T-cell (primary cell): ENCODE results near the gene DNTTIP2. TPM values are rescaled to one million over a fixed set of nuclear protein-coding genes. Genes with fewer than 3 reads are reported as not detected.
"Not testable (repeated sequence)": the region's sequence is repeated elsewhere in the genome, so short reads cannot be mapped to it uniquely, and the experiment has no call there.

Experiments used
- ATAC-seq, 4 experiments: fragments of 200-7000 bp in 3 of 4; fragments of 150-1000 bp in 1 of 4; cut with Tn5 transposase; replicated peaks in 1 of 4; 1 replicate in 3 of 4; 2 replicates in 1 of 4; pipeline ENCODE4 v1.10.0; 2021; ENCODE audit warnings: moderate library complexity in 3 of 4, mild to moderate bottlenecking in 2 of 4, moderate number of reproducible peaks in 1 of 4
- CTCF ChIA-PET, 2 donors: fragments of 300-600 bp; sonication (Branson Sonifier 250); formaldehyde crosslinking; loops; one replicate each; lab custom pipeline; 2022; ENCODE audit warnings: antibody characterized with exemption in 2 of 2; lab: Charles Lee
- POLR2A ChIA-PET, 2 donors: fragments of 300-600 bp; sonication (Branson Sonifier 250); formaldehyde crosslinking; loops; one replicate each; lab custom pipeline; 2022; ENCODE audit warnings: antibody characterized with exemption in 2 of 2; lab: Charles Lee
- DNase-seq, 35 experiments: peaks; one replicate each; pipeline versions ENCODE4 v3.0.0 to v3.0.0-alpha.2; 2013 to 2023
- H3K27ac ChIP-seq: one replicate; pipeline ENCODE4 v1.5.1; 2013; ENCODE audit warnings: low read length
- H3K27me3 ChIP-seq, 2 experiments: replicated peaks in 1 of 2; 1 replicate in 1 of 2; 2 replicates in 1 of 2; pipeline versions ENCODE4 v1.6.1 to v1.7.0; 2013; ENCODE audit warnings: low read length in 1 of 2, mixed read lengths in 1 of 2; ENCODE audit not compliant: control insufficient read depth in 2 of 2, insufficient read depth in 2 of 2; ENCODE audit errors: extremely low read depth in 1 of 2
- H3K36me3 ChIP-seq, 2 donors: 1 replicate in 1 of 2; 2 replicates in 1 of 2; pipeline versions ENCODE4 v1.6.1 to v1.7.0; 2013; ENCODE audit warnings: low read length in 1 of 2; ENCODE audit not compliant: control insufficient read depth in 2 of 2, insufficient read depth in 1 of 2; ENCODE audit errors: extremely low read depth in 1 of 2
- H3K4me1 ChIP-seq, 2 experiments: 1 replicate in 1 of 2; 2 replicates in 1 of 2; pipeline versions ENCODE4 v1.6.1 to v1.7.0; 2013; ENCODE audit warnings: low read length in 2 of 2, mixed read lengths in 1 of 2; ENCODE audit not compliant: insufficient read depth in 2 of 2, control insufficient read depth in 1 of 2; ENCODE audit errors: extremely low read depth in 1 of 2
- H3K4me3 ChIP-seq, 2 donors: 1 replicate in 1 of 2; 2 replicates in 1 of 2; pipeline versions ENCODE4 v1.5.1 to v1.7.0; 2013; ENCODE audit warnings: mild to moderate bottlenecking in 2 of 2, low read length in 1 of 2, moderate library complexity in 1 of 2; ENCODE audit not compliant: control insufficient read depth in 1 of 2; ENCODE audit errors: extremely low read depth in 1 of 2
- H3K9me3 ChIP-seq: 2 replicates; pipeline ENCODE4 v1.7.0; 2013
- H3K27ac Mint-ChIP-seq, 2 donors: one replicate each; pipeline ENCODE4 v1.8.0; 2020 to 2021; ENCODE audit warnings: mild to moderate bottlenecking in 2 of 2, mixed read lengths in 2 of 2
- H3K27me3 Mint-ChIP-seq, 2 donors: one replicate each; pipeline ENCODE4 v1.8.0; 2021 to 2022; ENCODE audit warnings: mixed read lengths in 2 of 2
- H3K36me3 Mint-ChIP-seq: one replicate; pipeline ENCODE4 v1.8.0; 2021; ENCODE audit warnings: mixed read lengths
- H3K4me1 Mint-ChIP-seq, 3 donors: one replicate each; pipeline ENCODE4 v1.8.0; 2020 to 2022; ENCODE audit warnings: mixed read lengths in 3 of 3, mild to moderate bottlenecking in 1 of 3
- H3K4me3 Mint-ChIP-seq, 3 donors: one replicate each; pipeline ENCODE4 v1.8.0; 2020 to 2022; ENCODE audit warnings: mild to moderate bottlenecking in 3 of 3, mixed read lengths in 3 of 3, moderate library complexity in 3 of 3
- H3K9me3 Mint-ChIP-seq, 3 donors: one replicate each; pipeline ENCODE4 v1.8.0; 2020 to 2022; ENCODE audit warnings: mixed read lengths in 3 of 3
- WGBS: methylation state at CpG from one replicate; pipeline ENCODE4 v1.1.5; 2013; ENCODE audit warnings: missing lambda C conversion rate; ENCODE audit not compliant: insufficient coverage; 5-methylcytosine and 5-hydroxymethylcytosine counted together
- total RNA-seq, 35 experiments: library from RNA in 6 of 35; stranded (reverse) in 6 of 35; fragments of 120-200 nt in 1 of 35; gene quantifications; one replicate each; pipeline versions ENCODE4 v1.2.1 to v1.2.4 and lab custom pipeline; 2013 to 2026

DNTTIP2 gene, protein sequence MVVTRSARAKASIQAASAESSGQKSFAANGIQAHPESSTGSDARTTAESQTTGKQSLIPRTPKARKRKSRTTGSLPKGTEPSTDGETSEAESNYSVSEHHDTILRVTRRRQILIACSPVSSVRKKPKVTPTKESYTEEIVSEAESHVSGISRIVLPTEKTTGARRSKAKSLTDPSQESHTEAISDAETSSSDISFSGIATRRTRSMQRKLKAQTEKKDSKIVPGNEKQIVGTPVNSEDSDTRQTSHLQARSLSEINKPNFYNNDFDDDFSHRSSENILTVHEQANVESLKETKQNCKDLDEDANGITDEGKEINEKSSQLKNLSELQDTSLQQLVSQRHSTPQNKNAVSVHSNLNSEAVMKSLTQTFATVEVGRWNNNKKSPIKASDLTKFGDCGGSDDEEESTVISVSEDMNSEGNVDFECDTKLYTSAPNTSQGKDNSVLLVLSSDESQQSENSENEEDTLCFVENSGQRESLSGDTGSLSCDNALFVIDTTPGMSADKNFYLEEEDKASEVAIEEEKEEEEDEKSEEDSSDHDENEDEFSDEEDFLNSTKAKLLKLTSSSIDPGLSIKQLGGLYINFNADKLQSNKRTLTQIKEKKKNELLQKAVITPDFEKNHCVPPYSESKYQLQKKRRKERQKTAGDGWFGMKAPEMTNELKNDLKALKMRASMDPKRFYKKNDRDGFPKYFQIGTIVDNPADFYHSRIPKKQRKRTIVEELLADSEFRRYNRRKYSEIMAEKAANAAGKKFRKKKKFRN
- 10 to 100 TPM; 60.4 to 90.7 (median 69.8) TPM for total RNA-seq
- 65.8 TPM for total RNA-seq (2013)
- total RNA-seq (lab: John Stamatoyannopoulos, UW) = 87.1 to 447 (median 172) reads per million in 29 experiments

DNA sequence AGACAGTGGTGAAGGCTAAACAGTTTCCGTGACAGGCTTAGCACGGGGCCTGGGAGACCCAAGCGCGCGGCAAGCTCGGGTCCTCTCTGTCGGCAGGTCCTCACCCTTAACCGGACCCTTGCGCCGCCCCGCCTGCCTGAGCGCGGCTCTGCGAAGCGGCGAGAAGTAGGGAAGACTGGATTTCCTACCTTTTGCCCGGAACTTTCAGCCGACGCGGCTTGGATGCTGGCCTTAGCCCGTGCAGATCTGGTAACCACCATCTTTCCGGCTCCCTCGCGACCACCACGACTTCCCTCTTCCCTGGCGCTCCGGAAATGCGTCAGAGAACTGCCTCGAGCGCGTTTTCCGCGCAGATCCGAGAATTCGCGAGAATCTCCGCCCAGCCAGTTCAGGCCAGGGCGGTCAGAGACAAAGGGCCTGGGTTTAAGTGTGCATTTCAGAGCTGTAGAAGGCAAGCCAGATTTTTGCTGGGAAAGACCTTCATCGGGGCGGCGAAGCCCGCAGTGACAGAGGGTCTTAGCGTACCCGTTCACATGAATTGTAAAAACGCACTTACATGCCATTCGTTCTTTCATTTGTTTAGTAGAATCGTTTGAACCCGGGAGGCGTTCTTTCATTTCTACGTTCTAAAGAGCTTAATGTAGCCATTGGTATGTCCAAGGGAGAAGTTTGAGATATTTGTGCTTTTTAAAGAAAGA, at the start of gene DNTTIP2:
TSS of gene DNTTIP2 (minus strand) at position 318 of the 698 bp plus-strand sequence. CDS start at position 260, 58 bp downstream.
- Histone ChIP-seq H3K27ac (peak within 1 kb of the TSS; percentile 97), H3K4me1 (peaks cover 12 to 21% of the 10 kb centered on the region in 2 experiments), H3K9me3 (no peaks in the 10 kb centered on the region), H3K4me3 (peak within 1 kb of the TSS; percentile 88 to 97), H3K36me3 (peaks cover 0 to 32% of the 10 kb centered on the region in 2 donors), H3K27me3 (no peaks in the 10 kb centered on the region)
- Mint-ChIP-seq H3K27me3 (no peaks in the 10 kb centered on the region), H3K4me3 (peak within 1 kb of the TSS; percentile 96 to 98 (median 96)), H3K36me3 (peaks cover 34% of the 10 kb centered on the region), H3K4me1 (peaks cover 49 to 59% (median 56%) of the 10 kb centered on the region in 3 donors), H3K27ac (peak within 1 kb of the TSS; percentile 96 to 99), H3K9me3 (no peaks in the 10 kb centered on the region)
- ChIA-PET POLR2A (interaction anchor here (0.6 to 2.0 kb wide), 8 partner anchors 31 to 1693 kb away, joined by 3 to 16 read pairs (median 4); no protein-coding TSS in a partner anchor), CTCF (interaction anchor here (0.5 to 3.3 kb wide), 9 partner anchors 26 to 698 kb away, joined by 3 to 24 read pairs (median 3); partner anchors contain the start of gene GCLM (in 1 of the 2))
- ATAC-seq (peak; percentile 90 to 93 (median 91)), DNase-seq (peak; percentile 75 to 93 (median 86))
- under 1% methylated on average over 47 of the region's 50 CpGs for WGBS

DNA sequence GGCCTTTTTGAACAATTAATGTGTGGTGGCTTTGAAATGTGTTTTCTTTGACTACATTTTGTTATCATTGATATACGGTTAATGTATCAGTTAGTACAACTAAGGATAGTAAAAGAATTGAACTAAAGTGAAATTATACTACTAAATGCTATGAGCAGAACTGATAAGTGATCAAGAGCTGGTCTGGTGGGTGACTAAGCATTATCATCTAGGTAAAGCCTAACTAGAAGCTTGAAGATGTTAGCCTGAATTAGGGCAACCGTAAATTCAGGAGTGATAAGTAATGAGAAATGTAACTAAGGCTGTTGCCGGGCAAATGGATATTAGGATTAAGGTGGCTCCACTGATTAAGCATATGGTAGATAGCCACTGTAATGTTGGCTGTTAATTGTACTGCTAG, 46.2 kb upstream of the DNTTIP2 start:
- no peak overlapping the region for H3K4me3 ChIP-seq
- CTCF ChIA-PET = interaction anchor here in 1 of 2 donors (0.6 kb wide), 1 partner anchor 666 kb away, joined by 3 read pairs; no protein-coding TSS in a partner anchor
- no peak for ATAC-seq
- Mint-ChIP-seq H3K36me3 (peaks cover 7% of the 10 kb centered on the region), H3K9me3 (peaks cover 16 to 39% (median 19%) of the 10 kb centered on the region in 3 donors), H3K4me1 (no peaks in the 10 kb centered on the region), H3K4me3 (no peak overlapping the region), H3K27ac (no peak overlapping the region), H3K27me3 (peaks cover 18 to 20% of the 10 kb centered on the region in 2 donors)
- no peaks in the 10 kb centered on the region for H3K27me3 ChIP-seq
- no peaks in the 10 kb centered on the region for H3K36me3 ChIP-seq
- peaks cover 3% of the 10 kb centered on the region for H3K9me3 ChIP-seq
- H3K4me1 ChIP-seq = no peaks in the 10 kb centered on the region
- POLR2A ChIA-PET = no interaction called here
- DNase-seq = no peak
- WGBS = 100% methylated on average over 1 of the region's 3 CpGs
- no peak overlapping the region for H3K27ac ChIP-seq

DNA sequence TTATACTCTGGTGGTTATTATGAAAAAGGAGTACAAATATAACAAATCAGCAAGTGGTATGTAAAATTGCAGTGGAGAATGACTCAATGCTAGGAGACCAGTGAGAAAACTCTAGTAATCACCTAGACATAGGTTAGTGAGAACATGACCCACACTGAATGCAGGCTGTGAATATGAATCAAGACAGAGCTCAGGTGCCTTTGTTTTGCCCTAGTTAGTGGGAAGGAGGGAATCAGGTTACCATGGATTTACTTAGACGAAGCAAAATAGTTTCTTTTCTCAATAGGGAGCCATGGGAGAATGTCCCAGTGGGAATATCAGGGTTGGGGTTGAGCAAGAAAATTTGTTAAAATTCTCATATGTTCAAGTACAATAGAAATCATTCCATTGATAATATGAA, 40.8 kb upstream of the DNTTIP2 start:
- peaks cover 5 to 8% of the 10 kb centered on the region in 2 donors for H3K27me3 Mint-ChIP-seq
- no peaks in the 10 kb centered on the region for H3K9me3 Mint-ChIP-seq
- CTCF ChIA-PET = no interaction called here
- H3K4me3 ChIP-seq = no peak overlapping the region
- H3K36me3 Mint-ChIP-seq = peaks cover 7% of the 10 kb centered on the region
- H3K9me3 ChIP-seq = no peaks in the 10 kb centered on the region
- ATAC-seq (no peak), DNase-seq (no peak)
- no peak overlapping the region for H3K27ac ChIP-seq
- no peak overlapping the region for H3K27ac Mint-ChIP-seq
- H3K4me1 Mint-ChIP-seq = no peaks in the 10 kb centered on the region
- 67% methylated on average over 1 of the region's 1 CpG for WGBS
- no peaks in the 10 kb centered on the region for H3K4me1 ChIP-seq
- H3K4me3 Mint-ChIP-seq = no peak overlapping the region
- POLR2A ChIA-PET = no interaction called here
- H3K27me3 ChIP-seq = peaks cover 0 to 5% of the 10 kb centered on the region in 2 experiments
- H3K36me3 ChIP-seq = no peaks in the 10 kb centered on the region

DNA sequence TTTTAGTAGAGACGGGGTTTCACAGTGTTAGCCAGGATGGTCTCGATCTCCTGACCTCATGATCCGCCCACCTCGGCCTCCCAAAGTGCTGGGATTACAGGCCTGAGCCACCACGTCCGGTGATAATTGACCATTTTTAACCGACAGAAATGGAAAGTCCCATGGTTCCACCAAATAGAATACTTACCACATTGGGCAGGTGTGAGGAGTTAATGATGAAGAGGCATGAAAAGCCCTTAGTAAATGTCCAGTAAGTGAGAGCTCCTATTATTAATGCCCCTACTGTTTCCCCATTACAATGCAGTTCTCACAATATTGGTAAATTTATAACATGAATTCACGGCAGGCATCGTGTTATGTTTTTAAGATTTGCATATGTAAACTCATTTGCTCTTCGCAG, 38.3 kb upstream of the DNTTIP2 start:
- ChIA-PET CTCF (no interaction called here), POLR2A (no interaction called here)
- Histone ChIP-seq H3K27me3 (peaks cover 0 to 5% of the 10 kb centered on the region in 2 experiments), H3K4me3 (no peak overlapping the region), H3K27ac (no peak overlapping the region), H3K36me3 (no peaks in the 10 kb centered on the region), H3K9me3 (no peaks in the 10 kb centered on the region), H3K4me1 (no peaks in the 10 kb centered on the region)
- no peak for DNase-seq
- Mint-ChIP-seq H3K27ac (no peak overlapping the region), H3K4me3 (no peak overlapping the region), H3K9me3 (no peaks in the 10 kb centered on the region), H3K36me3 (peaks cover 4% of the 10 kb centered on the region), H3K4me1 (no peaks in the 10 kb centered on the region), H3K27me3 (peaks cover 2 to 7% of the 10 kb centered on the region in 2 donors)
- no CpG with 5 or more reads among the region's 10 CpGs for WGBS
- ATAC-seq = no peak

DNA sequence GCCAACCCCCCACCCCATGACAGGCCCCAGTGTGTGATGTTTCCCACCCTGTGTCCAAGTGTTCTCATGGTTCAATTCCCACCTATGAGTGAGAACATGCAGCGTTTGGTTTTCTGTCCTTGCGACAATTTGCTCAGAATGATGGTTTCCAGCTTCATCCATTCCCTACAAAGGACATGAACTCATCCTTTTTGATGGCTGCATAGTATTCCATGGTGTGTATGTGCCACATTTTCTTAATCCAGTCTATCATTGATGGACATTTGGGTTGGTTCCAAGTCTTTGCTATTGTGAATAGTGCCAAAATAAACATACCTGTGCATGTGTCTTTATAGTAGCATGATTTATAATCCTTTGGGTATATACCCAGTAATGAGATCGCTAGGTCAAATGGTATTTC, 31.9 kb upstream of the DNTTIP2 start:
- H3K9me3 ChIP-seq, H3K4me1 ChIP-seq, H3K9me3 Mint-ChIP-seq, H3K27me3 ChIP-seq, H3K4me3 ChIP-seq, H3K27ac ChIP-seq, DNase-seq, H3K36me3 Mint-ChIP-seq, H3K4me3 Mint-ChIP-seq, ATAC-seq, H3K27me3 Mint-ChIP-seq, H3K36me3 ChIP-seq: not testable (repeated sequence)
- H3K27ac Mint-ChIP-seq = peak overlapping the region in 1 of 2 donors; percentile 17
- H3K4me1 Mint-ChIP-seq = peaks cover 28 to 36% (median 30%) of the 10 kb centered on the region in 3 donors
- 100% methylated on average over 1 of the region's 3 CpGs for WGBS
- POLR2A ChIA-PET = interaction anchor here (0.6 kb wide), 2 partner anchors 63 to 465 kb away, joined by 4 to 12 read pairs; no protein-coding TSS in a partner anchor
- CTCF ChIA-PET = interaction anchor here (0.6 to 2.6 kb wide), 7 partner anchors 25 to 282 kb away, joined by 3 to 20 read pairs (median 11); partner anchors contain the start of gene DNTTIP2 (in 1 of the 2)
